K562 (cell line): ENCODE results near the gene BLID. TPM values are rescaled to one million over a fixed set of nuclear protein-coding genes. Genes with fewer than 3 reads are reported as not detected.

Source experiments
- ATAC-seq: fragments of 200-7000 bp; cut with Tn5 transposase; 3 replicates; pipeline ENCODE4 v1.9.1; 2020; ENCODE audit warnings: moderate library complexity
- BruUV-seq: library from RNA; stranded (reverse); fragments of 400-500 nt; replicated peaks from 2 replicates; lab custom pipeline; 2021; lab: Mats Ljungman, UMichigan
- CTCF ChIA-PET: fragments of 300-600 bp; formaldehyde crosslinking; extraction: SDS; loops from one replicate; lab custom pipeline; 2021; ENCODE audit warnings: low intra/inter-chr PET ratio; lab: Yijun Ruan, JAX
- POLR2A ChIA-PET: fragments of 300-600, 350-650 bp; sonication (Branson Sonifier 250); formaldehyde crosslinking; extraction: SDS; loops from one replicate; lab custom pipeline; 2021; ENCODE audit warnings: antibody characterized with exemption, inconsistent platforms; lab: Yijun Ruan, JAX
- DNase-seq, 4 experiments: peaks; one replicate each; pipeline versions ENCODE4 v3.0.0 to v3.0.0-alpha.2; 2011 to 2018; ENCODE audit warnings: low spot score in 3 of 4, mixed read lengths in 3 of 4; ENCODE audit errors: extremely low read depth in 1 of 4
- FAIRE-seq: peaks from 2 replicates; lab custom pipeline; 2011; peaks lifted over from hg19 to GRCh38; lab: Jason Lieb, UNC
- H2AFZ ChIP-seq: 2 replicates; pipeline ENCODE4 v1.6.0; 2011; ENCODE audit warnings: low read depth, low read length, control low read depth, inconsistent platforms
- H3K27ac ChIP-seq: fragments of 200-600 bp; 3 replicates; pipeline ENCODE4 v1.8.0; 2011; ENCODE audit warnings: low read depth, mild to moderate bottlenecking, control low read depth, inconsistent platforms, low read length, moderate library complexity, mixed read lengths; ENCODE audit errors: extremely low read depth
- H3K27me3 ChIP-seq, 2 experiments: fragments of 300-600 bp in 1 of 2; 2 replicates in 1 of 2; 3 replicates in 1 of 2; pipeline versions ENCODE4 v1.6.0 to v1.8.0; 2011; ENCODE audit warnings: inconsistent platforms in 2 of 2, low read length in 2 of 2, mild to moderate bottlenecking in 1 of 2, mixed read lengths in 1 of 2, moderate library complexity in 1 of 2; ENCODE audit not compliant: control insufficient read depth in 2 of 2, insufficient read depth in 2 of 2
- H3K36me3 ChIP-seq: fragments of 300-600 bp; 3 replicates; pipeline ENCODE4 v1.8.0; 2011; ENCODE audit warnings: mild to moderate bottlenecking, low read length, inconsistent platforms; ENCODE audit not compliant: control insufficient read depth, insufficient read depth
- H3K4me1 ChIP-seq, 2 experiments: fragments of 200-600 bp in 1 of 2; replicated peaks in 1 of 2; 2 replicates in 1 of 2; 3 replicates in 1 of 2; pipeline versions ENCODE4 v1.5.1 to v1.8.0; 2011; ENCODE audit warnings: inconsistent platforms in 2 of 2, low read length in 2 of 2, mild to moderate bottlenecking in 1 of 2, mixed read lengths in 1 of 2, moderate library complexity in 1 of 2; ENCODE audit not compliant: control insufficient read depth in 2 of 2, insufficient read depth in 2 of 2
- H3K4me2 ChIP-seq: 2 replicates; pipeline ENCODE4 v1.6.1; 2011; ENCODE audit warnings: low read length, control low read depth, inconsistent platforms, mixed read lengths; ENCODE audit not compliant: insufficient read depth
- H3K4me3 ChIP-seq: fragments of 200-600 bp; sonication (generic), shearing (Covaris generic); 2 replicates; pipeline ENCODE4 v1.5.1; 2016; ENCODE audit warnings: control low read depth, inconsistent platforms
- H3K79me2 ChIP-seq: fragments of 200-600 bp; 3 replicates; pipeline ENCODE4 v1.8.0; 2011; ENCODE audit warnings: low read length, inconsistent platforms; ENCODE audit not compliant: control insufficient read depth, insufficient read depth
- H3K9ac ChIP-seq, 2 experiments: 2 replicates each; pipeline versions ENCODE4 v1.6.0 to v1.6.1; 2011; ENCODE audit warnings: low read depth in 2 of 2, low read length in 2 of 2, control low read depth in 1 of 2, inconsistent platforms in 1 of 2, mild to moderate bottlenecking in 1 of 2, mixed read lengths in 1 of 2; ENCODE audit not compliant: insufficient read depth in 1 of 2
- H3K9me1 ChIP-seq: one replicate; pipeline ENCODE4 v1.6.0; 2011; ENCODE audit warnings: inconsistent platforms, mild to moderate bottlenecking, low read length, moderate library complexity; ENCODE audit not compliant: control insufficient read depth, insufficient read depth
- H3K9me3 ChIP-seq: replicated peaks from 2 replicates; pipeline ENCODE4 v1.5.1; 2011; ENCODE audit warnings: low read depth, low read length, inconsistent platforms; ENCODE audit not compliant: control insufficient read depth, insufficient read depth
- H4K20me1 ChIP-seq: replicated peaks from 2 replicates; pipeline ENCODE4 v1.6.1; 2011; ENCODE audit warnings: low read length, inconsistent platforms, mixed read lengths; ENCODE audit not compliant: control insufficient read depth, insufficient read depth
- FOXK1 ChIP-seq: sonication (generic); formaldehyde crosslinking; IDR thresholded peaks from 2 replicates; pipeline ENCODE4 v1.8.0; 2022; ENCODE audit warnings: missing genetic modification reagents, mild to moderate bottlenecking, borderline replicate concordance
- LEF1 ChIP-seq: fragments of 450-650 bp; IDR thresholded peaks from 2 replicates; pipeline ENCODE4 v1.6.1; 2016; ENCODE audit warnings: mild to moderate bottlenecking
- MEIS2 ChIP-seq: fragments of 450-650 bp; IDR thresholded peaks from 2 replicates; pipeline ENCODE4 v1.6.1; 2014; ENCODE audit warnings: mild to moderate bottlenecking; ENCODE audit not compliant: partially characterized antibody
- SAP30 ChIP-seq: fragments of 200-600 bp; sonication (generic); IDR thresholded peaks from 2 replicates; pipeline ENCODE4 v1.6.1; 2012; ENCODE audit warnings: borderline replicate concordance, low read depth, mild to moderate bottlenecking, moderate library complexity, low read length, control low read depth, inconsistent platforms; ENCODE audit not compliant: insufficient read depth, poor library complexity, severe bottlenecking
- SRSF1 ChIP-seq: fragments of 200-400 bp; formaldehyde crosslinking; IDR thresholded peaks from 2 replicates; pipeline ENCODE4 v1.6.1; 2017; ENCODE audit warnings: mild to moderate bottlenecking, low read depth, low read length, moderate library complexity
- TCF7L2 ChIP-seq: fragments of 150-350 bp; IDR thresholded peaks from 2 replicates; pipeline ENCODE4 v1.6.1; 2016; ENCODE audit warnings: low read depth, mild to moderate bottlenecking, low read length, moderate library complexity
- ZNF41 ChIP-seq: fragments of 250-450 bp; sonication (Bioruptor Pico); conservative IDR thresholded peaks from 2 replicates; pipeline ENCODE4 v1.4.0; 2020; ENCODE audit warnings: mild to moderate bottlenecking
- WGBS: fragments of 100-300 bp; shearing (Covaris generic); methylation state at CpG from one replicate; pipeline ENCODE4 v1.1.6; 2016; ENCODE audit warnings: low coverage, mixed read lengths; ENCODE audit not compliant: insufficient coverage; ENCODE audit errors: missing lambda C conversion rate; 5-methylcytosine and 5-hydroxymethylcytosine counted together
- in situ Hi-C: fragments of 300-500 bp; cut with MboI; formaldehyde crosslinking; loops from 4 replicates; pipeline ENCODE4 v1.15.0; 2018; ENCODE audit warnings: inconsistent platforms, mixed read lengths
- intact Hi-C: fragments of 100-400 bp; cut with micrococcal nuclease; formaldehyde crosslinking; loops from 2 replicates; pipeline ENCODE4 v1.14.2; 2022
- polyA plus RNA-seq, 8 experiments: library from polyadenylated mRNA; depleted of rRNA in 4 of 8; stranded (reverse) in 5 of 8; unstranded in 3 of 8; fragments of >200 nt; fragmentation: Nextera tagmentation in 2 of 8; fragmentation: Illumina TruSeq in 1 of 8; extraction: Ambion mirVana in 2 of 8; extraction: Trizol in 1 of 8; gene quantifications; 2 replicates each; pipeline versions ENCODE4 v1.2.1 to v1.2.3, GENCODE V29; 2011 to 2014; ENCODE audit warnings: inconsistent platforms in 1 of 8, missing spikeins in 1 of 8
- total RNA-seq, 7 experiments: library from RNA; depleted of rRNA in 6 of 7; stranded (reverse); fragments of >200 nt in 6 of 7; fragmentation: Illumina TruSeq in 2 of 7; extraction: Trizol in 2 of 7; gene quantifications; 2 replicates each; pipeline versions ENCODE4 v1.2.1 to v1.2.3, GENCODE V29; 2011 to 2021; ENCODE audit warnings: low replicate concordance in 1 of 7
- TF ChIP-seq, protein P1 (sequence below): fragments of 250-450 bp; sonication (Bioruptor Pico); IDR thresholded peaks from 2 replicates; pipeline ENCODE4 v1.8.0; 2022; ENCODE audit warnings: moderate library complexity, mild to moderate bottlenecking, inconsistent platforms
- TF ChIP-seq, protein P2 (sequence below): fragments of 200-800 bp; sonication (Bioruptor generic); IDR thresholded peaks from 2 replicates; pipeline ENCODE4 v1.6.1; 2016; ENCODE audit warnings: missing genetic modification characterization, missing compliant biosample characterization
- TF ChIP-seq, protein P3 (sequence below), 2 experiments: fragments of 450-650 bp; conservative IDR thresholded peaks; 2 replicates each; pipeline ENCODE4 v1.6.1; 2017; ENCODE audit warnings: mild to moderate bottlenecking in 2 of 2, moderate library complexity in 2 of 2

Gene BLID
- total and polyA plus RNA-seq, 9 of the 15 experiments (the other 6 are each of a cell fraction or from before 2014, with no cell fraction given): not detected

DNA sequence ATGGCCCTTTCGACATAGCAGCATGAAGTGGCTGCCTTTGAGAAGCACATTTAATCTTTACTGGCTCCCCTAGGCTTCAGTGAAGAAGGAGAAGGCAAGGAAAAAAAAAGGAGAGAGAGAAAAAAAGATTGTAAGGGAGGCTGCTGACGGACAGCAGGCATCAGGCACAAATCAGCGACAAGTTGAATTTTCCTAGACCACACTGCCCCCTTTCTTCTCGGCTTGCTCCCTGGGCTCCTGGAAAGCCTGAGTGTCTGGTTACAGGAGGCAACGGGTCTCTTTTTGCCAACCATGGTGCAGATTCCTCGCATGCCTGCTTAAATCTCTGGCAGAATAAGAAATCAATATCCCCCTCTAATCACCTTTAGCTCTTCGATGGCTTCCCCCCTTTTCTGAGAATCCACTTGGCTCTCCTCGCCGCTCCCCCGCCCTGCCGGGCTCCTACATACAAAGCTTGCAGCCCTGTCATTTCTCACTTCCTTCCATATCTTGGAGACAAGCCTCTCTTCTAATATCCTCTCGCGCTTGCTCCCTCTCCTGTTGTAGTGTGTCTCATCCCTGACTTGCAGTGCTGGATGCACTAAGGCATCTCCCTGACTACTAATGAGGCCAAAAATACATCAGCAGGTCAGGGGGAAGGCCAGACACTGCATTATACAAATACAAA is 14.3 kb downstream of the BLID start:
- ATAC-seq (no peak), DNase-seq (no peak), FAIRE-seq (no peak)
- ChIA-PET POLR2A (no interaction called here), CTCF (no interaction called here)
- Histone ChIP-seq H3K9me1 (no peaks in the 10 kb centered on the region), H3K4me1 (no peaks in the 10 kb centered on the region), H3K27me3 (no peaks in the 10 kb centered on the region), H3K9ac (no peak overlapping the region), H3K4me2 (no peak overlapping the region), H2AFZ (no peak overlapping the region), H4K20me1 (no peaks in the 10 kb centered on the region), H3K27ac (no peak overlapping the region), H3K9me3 (no peaks in the 10 kb centered on the region), H3K79me2 (no peaks in the 10 kb centered on the region), H3K4me3 (no peak overlapping the region), H3K36me3 (no peaks in the 10 kb centered on the region)
- intact Hi-C loops: no loop called here
- in situ Hi-C loops: no loop called here
- no peak for TF ChIP-seq MEIS2
- TF ChIP-seq, protein P1, sequence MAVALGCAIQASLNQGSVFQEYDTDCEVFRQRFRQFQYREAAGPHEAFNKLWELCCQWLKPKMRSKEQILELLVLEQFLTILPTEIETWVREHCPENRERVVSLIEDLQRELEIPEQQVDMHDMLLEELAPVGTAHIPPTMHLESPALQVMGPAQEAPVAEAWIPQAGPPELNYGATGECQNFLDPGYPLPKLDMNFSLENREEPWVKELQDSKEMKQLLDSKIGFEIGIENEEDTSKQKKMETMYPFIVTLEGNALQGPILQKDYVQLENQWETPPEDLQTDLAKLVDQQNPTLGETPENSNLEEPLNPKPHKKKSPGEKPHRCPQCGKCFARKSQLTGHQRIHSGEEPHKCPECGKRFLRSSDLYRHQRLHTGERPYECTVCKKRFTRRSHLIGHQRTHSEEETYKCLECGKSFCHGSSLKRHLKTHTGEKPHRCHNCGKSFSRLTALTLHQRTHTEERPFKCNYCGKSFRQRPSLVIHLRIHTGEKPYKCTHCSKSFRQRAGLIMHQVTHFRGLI (CRISPR knock-in tag): no peak
- no peak for TF ChIP-seq SRSF1
- no peak for TF ChIP-seq LEF1
- no peak for TF ChIP-seq ZNF41 (CRISPR knock-in tag)
- TF ChIP-seq FOXK1 (CRISPR knock-in tag): no peak
- TF ChIP-seq, protein P2, sequence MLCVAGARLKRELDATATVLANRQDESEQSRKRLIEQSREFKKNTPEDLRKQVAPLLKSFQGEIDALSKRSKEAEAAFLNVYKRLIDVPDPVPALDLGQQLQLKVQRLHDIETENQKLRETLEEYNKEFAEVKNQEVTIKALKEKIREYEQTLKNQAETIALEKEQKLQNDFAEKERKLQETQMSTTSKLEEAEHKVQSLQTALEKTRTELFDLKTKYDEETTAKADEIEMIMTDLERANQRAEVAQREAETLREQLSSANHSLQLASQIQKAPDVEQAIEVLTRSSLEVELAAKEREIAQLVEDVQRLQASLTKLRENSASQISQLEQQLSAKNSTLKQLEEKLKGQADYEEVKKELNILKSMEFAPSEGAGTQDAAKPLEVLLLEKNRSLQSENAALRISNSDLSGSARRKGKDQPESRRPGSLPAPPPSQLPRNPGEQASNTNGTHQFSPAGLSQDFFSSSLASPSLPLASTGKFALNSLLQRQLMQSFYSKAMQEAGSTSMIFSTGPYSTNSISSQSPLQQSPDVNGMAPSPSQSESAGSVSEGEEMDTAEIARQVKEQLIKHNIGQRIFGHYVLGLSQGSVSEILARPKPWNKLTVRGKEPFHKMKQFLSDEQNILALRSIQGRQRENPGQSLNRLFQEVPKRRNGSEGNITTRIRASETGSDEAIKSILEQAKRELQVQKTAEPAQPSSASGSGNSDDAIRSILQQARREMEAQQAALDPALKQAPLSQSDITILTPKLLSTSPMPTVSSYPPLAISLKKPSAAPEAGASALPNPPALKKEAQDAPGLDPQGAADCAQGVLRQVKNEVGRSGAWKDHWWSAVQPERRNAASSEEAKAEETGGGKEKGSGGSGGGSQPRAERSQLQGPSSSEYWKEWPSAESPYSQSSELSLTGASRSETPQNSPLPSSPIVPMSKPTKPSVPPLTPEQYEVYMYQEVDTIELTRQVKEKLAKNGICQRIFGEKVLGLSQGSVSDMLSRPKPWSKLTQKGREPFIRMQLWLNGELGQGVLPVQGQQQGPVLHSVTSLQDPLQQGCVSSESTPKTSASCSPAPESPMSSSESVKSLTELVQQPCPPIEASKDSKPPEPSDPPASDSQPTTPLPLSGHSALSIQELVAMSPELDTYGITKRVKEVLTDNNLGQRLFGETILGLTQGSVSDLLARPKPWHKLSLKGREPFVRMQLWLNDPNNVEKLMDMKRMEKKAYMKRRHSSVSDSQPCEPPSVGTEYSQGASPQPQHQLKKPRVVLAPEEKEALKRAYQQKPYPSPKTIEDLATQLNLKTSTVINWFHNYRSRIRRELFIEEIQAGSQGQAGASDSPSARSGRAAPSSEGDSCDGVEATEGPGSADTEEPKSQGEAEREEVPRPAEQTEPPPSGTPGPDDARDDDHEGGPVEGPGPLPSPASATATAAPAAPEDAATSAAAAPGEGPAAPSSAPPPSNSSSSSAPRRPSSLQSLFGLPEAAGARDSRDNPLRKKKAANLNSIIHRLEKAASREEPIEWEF (CRISPR knock-in tag): no peak
- no peak for TF ChIP-seq SAP30
- no peak for TF ChIP-seq TCF7L2
- TF ChIP-seq, protein P3, sequence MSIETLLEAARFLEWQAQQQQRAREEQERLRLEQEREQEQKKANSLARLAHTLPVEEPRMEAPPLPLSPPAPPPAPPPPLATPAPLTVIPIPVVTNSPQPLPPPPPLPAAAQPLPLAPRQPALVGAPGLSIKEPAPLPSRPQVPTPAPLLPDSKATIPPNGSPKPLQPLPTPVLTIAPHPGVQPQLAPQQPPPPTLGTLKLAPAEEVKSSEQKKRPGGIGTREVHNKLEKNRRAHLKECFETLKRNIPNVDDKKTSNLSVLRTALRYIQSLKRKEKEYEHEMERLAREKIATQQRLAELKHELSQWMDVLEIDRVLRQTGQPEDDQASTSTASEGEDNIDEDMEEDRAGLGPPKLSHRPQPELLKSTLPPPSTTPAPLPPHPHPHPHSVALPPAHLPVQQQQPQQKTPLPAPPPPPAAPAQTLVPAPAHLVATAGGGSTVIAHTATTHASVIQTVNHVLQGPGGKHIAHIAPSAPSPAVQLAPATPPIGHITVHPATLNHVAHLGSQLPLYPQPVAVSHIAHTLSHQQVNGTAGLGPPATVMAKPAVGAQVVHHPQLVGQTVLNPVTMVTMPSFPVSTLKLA (conservative IDR thresholded peaks at IDR 0.05): no peak
- no TSS peak for BruUV-seq
- 1% methylated on average over 13 of the region's 13 CpGs for WGBS
